ENCODE results near the gene PRKD1. TPM values are rescaled to one million over a fixed set of nuclear protein-coding genes. Genes with fewer than 3 reads are reported as not detected.

Gene PRKD1
- total RNA-seq, 2 donors from 2014 or later = 12.0 to 12.6 TPM

DNA sequence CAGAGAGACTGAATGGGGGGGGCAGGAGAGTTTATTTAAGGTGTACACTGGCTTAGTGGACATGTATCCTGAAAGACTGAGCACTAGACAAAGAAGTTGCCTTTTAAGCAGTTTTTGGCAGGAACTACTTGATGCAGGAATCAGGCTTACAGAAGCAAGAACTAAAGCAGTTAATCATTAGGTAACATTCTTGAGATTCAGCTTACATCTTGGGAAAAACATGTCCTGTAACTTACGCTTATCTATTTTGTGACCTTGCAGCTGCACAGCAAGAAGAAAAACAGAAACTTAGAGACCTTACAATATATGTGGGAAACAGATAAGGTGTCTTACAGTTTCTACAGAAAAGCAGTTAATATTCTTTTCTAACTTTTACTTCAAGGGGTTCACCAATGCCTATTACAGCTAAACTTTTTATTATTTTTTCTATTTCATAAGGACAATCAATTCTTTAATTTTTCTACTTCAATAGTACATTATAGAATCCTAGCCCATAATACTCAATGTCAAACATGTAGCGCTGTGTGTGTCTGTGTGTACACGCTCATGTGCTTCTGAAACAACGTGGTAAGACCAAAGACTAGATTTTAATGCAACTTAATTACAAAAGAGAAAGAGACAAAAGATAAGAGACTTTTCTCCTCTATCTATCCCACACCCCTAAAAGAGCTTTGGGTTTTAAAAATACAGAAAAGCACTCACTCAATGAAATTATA, 276.9 kb downstream of the PRKD1 start:
- no peak overlapping the region for H3K27ac ChIP-seq (ENCODE audit: low read depth, low read length)
- H3K9me3 ChIP-seq (ENCODE audit: control insufficient read depth, low read length) = peaks cover 39% of the 10 kb centered on the region
- no peaks in the 10 kb centered on the region for H3K4me1 ChIP-seq (ENCODE audit: control insufficient read depth, insufficient read depth, low read length)
- H3K9ac ChIP-seq (ENCODE audit: extremely low read depth, low read length, poor library complexity, severe bottlenecking) = no peak overlapping the region
- H3K36me3 ChIP-seq (ENCODE audit: control insufficient read depth, insufficient read depth, low read length) = no peaks in the 10 kb centered on the region
- TF ChIP-seq, protein P1, sequence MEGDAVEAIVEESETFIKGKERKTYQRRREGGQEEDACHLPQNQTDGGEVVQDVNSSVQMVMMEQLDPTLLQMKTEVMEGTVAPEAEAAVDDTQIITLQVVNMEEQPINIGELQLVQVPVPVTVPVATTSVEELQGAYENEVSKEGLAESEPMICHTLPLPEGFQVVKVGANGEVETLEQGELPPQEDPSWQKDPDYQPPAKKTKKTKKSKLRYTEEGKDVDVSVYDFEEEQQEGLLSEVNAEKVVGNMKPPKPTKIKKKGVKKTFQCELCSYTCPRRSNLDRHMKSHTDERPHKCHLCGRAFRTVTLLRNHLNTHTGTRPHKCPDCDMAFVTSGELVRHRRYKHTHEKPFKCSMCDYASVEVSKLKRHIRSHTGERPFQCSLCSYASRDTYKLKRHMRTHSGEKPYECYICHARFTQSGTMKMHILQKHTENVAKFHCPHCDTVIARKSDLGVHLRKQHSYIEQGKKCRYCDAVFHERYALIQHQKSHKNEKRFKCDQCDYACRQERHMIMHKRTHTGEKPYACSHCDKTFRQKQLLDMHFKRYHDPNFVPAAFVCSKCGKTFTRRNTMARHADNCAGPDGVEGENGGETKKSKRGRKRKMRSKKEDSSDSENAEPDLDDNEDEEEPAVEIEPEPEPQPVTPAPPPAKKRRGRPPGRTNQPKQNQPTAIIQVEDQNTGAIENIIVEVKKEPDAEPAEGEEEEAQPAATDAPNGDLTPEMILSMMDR (conservative IDR thresholded peaks at IDR 0.05) = no peak
- 95 to 100% methylated on average over 1 to 4 of the region's 4 CpGs for WGBS, 2 experiments (ENCODE audit: insufficient coverage in 1 of 2, insufficient read length in 1 of 2)
- peaks cover 39% of the 10 kb centered on the region for H3K9me3 Mint-ChIP-seq
- no peak overlapping the region for H3K27ac Mint-ChIP-seq
- H3K36me3 Mint-ChIP-seq (ENCODE audit: low read depth) = peaks cover 30% of the 10 kb centered on the region
- no peak overlapping the region for H3K4me3 ChIP-seq (ENCODE audit: low read length)
- H3K27me3 ChIP-seq (ENCODE audit: control insufficient read depth, insufficient read depth, low read length, poor library complexity, severe bottlenecking) = no peaks in the 10 kb centered on the region
- H3K27me3 Mint-ChIP-seq (ENCODE audit: insufficient read depth) = no peaks in the 10 kb centered on the region
- no peaks in the 10 kb centered on the region for H3K4me1 Mint-ChIP-seq
- no peak overlapping the region for H3K4me3 Mint-ChIP-seq
- DNase-seq = no peak

GRCh38 chr14:29649170-29649569, 278.5 kb downstream of the PRKD1 start:
- Histone ChIP-seq H3K4me3 (ENCODE audit: low read length) (no peak overlapping the region), H3K36me3 (ENCODE audit: control insufficient read depth, insufficient read depth, low read length) (no peaks in the 10 kb centered on the region), H3K9me3 (ENCODE audit: control insufficient read depth, low read length) (peaks cover 39% of the 10 kb centered on the region), H3K27ac (ENCODE audit: low read depth, low read length) (no peak overlapping the region), H3K9ac (ENCODE audit: extremely low read depth, low read length, poor library complexity, severe bottlenecking) (no peak overlapping the region), H3K27me3 (ENCODE audit: control insufficient read depth, insufficient read depth, low read length, poor library complexity, severe bottlenecking) (no peaks in the 10 kb centered on the region), H3K4me1 (ENCODE audit: control insufficient read depth, insufficient read depth, low read length) (no peaks in the 10 kb centered on the region)
- TF ChIP-seq, protein P1 (conservative IDR thresholded peaks at IDR 0.05) = no peak
- Mint-ChIP-seq H3K4me1 (no peaks in the 10 kb centered on the region), H3K4me3 (no peak overlapping the region), H3K9me3 (peaks cover 39% of the 10 kb centered on the region), H3K27me3 (ENCODE audit: insufficient read depth) (no peaks in the 10 kb centered on the region), H3K36me3 (ENCODE audit: low read depth) (peaks cover 30% of the 10 kb centered on the region), H3K27ac (no peak overlapping the region)
- 88 to 100% methylated on average over 2 to 3 of the region's 3 CpGs for WGBS, 2 experiments (ENCODE audit: insufficient coverage in 1 of 2, insufficient read length in 1 of 2)
- no peak for DNase-seq

DNA sequence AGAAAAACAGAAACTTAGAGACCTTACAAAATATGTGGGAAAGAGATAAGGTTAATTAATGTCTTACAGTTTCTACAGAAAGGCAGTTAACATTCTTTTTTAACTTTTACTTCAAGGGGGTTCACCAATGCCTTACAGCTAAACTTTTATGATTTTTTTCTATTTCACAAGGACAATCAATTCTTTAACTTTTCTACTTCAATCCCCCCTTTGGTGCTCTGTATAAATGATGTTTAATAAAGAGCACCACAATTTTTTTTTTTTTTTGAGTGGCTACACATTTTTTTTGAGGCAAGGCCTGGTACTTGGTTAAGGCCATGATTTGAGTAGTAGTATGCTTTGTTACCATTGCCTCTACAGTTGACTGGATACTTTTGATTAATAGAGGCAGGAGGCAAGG, 279.6 kb downstream of the PRKD1 start:
- Histone ChIP-seq H3K36me3 (ENCODE audit: control insufficient read depth, insufficient read depth, low read length) (no peaks in the 10 kb centered on the region), H3K9ac (ENCODE audit: extremely low read depth, low read length, poor library complexity, severe bottlenecking) (no peak overlapping the region), H3K4me3 (ENCODE audit: low read length) (peak overlapping the region; percentile 21), H3K27me3 (ENCODE audit: control insufficient read depth, insufficient read depth, low read length, poor library complexity, severe bottlenecking) (no peaks in the 10 kb centered on the region), H3K9me3 (ENCODE audit: control insufficient read depth, low read length) (peaks cover 39% of the 10 kb centered on the region), H3K4me1 (ENCODE audit: control insufficient read depth, insufficient read depth, low read length) (no peaks in the 10 kb centered on the region), H3K27ac (ENCODE audit: low read depth, low read length) (no peak overlapping the region)
- H3K27ac Mint-ChIP-seq = no peak overlapping the region
- H3K9me3 Mint-ChIP-seq = peaks cover 39% of the 10 kb centered on the region
- H3K4me1 Mint-ChIP-seq = peaks cover 3% of the 10 kb centered on the region
- H3K36me3 Mint-ChIP-seq (ENCODE audit: low read depth) = peaks cover 30% of the 10 kb centered on the region
- DNase-seq = no peak
- TF ChIP-seq, protein P1 (conservative IDR thresholded peaks at IDR 0.05) = no peak
- H3K27me3 Mint-ChIP-seq (ENCODE audit: insufficient read depth) = no peaks in the 10 kb centered on the region
- H3K4me3 Mint-ChIP-seq = no peak overlapping the region
